ENCODE data around the gene TXNDC5. TPM values are rescaled to one million over a fixed set of nuclear protein-coding genes. Genes with fewer than 3 reads are reported as not detected.

The TXNDC5 gene
- total and polyA plus RNA-seq, 12 donors = 26.5 to 78.0 (median 38.3) TPM

- no peak overlapping the region for H3K27ac ChIP-seq
- H3K36me3 ChIP-seq = peaks cover 0 to 27% (median 18%) of the 10 kb centered on the region in 9 donors
- H3K27me3 ChIP-seq = no peaks in the 10 kb centered on the region
- DNase-seq (no peak), ATAC-seq (no peak)
- no peak overlapping the region for H3K4me3 ChIP-seq
- WGBS, 2 donors = 97 to 99% methylated on average over 4 of the region's 4 CpGs
- TF ChIP-seq CTCF (IDR thresholded peaks at IDR 0.05) = no peak
- H3K4me1 ChIP-seq = peaks cover 4 to 58% (median 30%) of the 10 kb centered on the region in 9 donors
- H3K9me3 ChIP-seq = no peaks in the 10 kb centered on the region
- intact Hi-C loops (cut with DNase I) = loop anchor here in 4 of 10 donors (10.0 kb wide), 2 partner anchors 98 to 182 kb away; partner anchors contain the start of gene BMP6 (in 3 of the 4)
Observed at GRCh38 chr6:7907159-7907558, 3.4 kb downstream of the TXNDC5 start.

GRCh38 chr6:7906741-7907140 lies 3.8 kb downstream of the TXNDC5 start:
- no peak for TF ChIP-seq CTCF (IDR thresholded peaks at IDR 0.05)
- Histone ChIP-seq H3K27ac (no peak overlapping the region), H3K36me3 (peaks cover 0 to 31% (median 22%) of the 10 kb centered on the region in 9 donors), H3K27me3 (no peaks in the 10 kb centered on the region), H3K9me3 (no peaks in the 10 kb centered on the region), H3K4me1 (peaks cover 4 to 58% (median 30%) of the 10 kb centered on the region in 9 donors), H3K4me3 (no peak overlapping the region)
- ATAC-seq (no peak), DNase-seq (no peak)
- intact Hi-C loops (cut with DNase I) = loop anchor here in 4 of 10 donors (10.0 kb wide), 2 partner anchors 98 to 182 kb away; partner anchors contain the start of gene BMP6 (in 3 of the 4)
- 89 to 91% methylated on average over 4 of the region's 4 CpGs for WGBS, 2 donors

- no peak overlapping the region for H3K27ac ChIP-seq
- H3K4me3 ChIP-seq = no peak overlapping the region
- peaks cover 4 to 52% (median 30%) of the 10 kb centered on the region in 9 donors for H3K4me1 ChIP-seq
- TF ChIP-seq CTCF (IDR thresholded peaks at IDR 0.05) = no peak
- intact Hi-C loops (cut with DNase I) = loop anchor here in 4 of 10 donors (10.0 kb wide), 2 partner anchors 99 to 181 kb away; partner anchors contain the start of gene BMP6 (in 3 of the 4)
- no peaks in the 10 kb centered on the region for H3K9me3 ChIP-seq
- ATAC-seq (no peak), DNase-seq (no peak)
- H3K27me3 ChIP-seq = no peaks in the 10 kb centered on the region
- peaks cover 0 to 45% (median 30%) of the 10 kb centered on the region in 9 donors for H3K36me3 ChIP-seq
- WGBS, 2 donors = 88 to 90% methylated on average over 2 of the region's 2 CpGs
Observed at GRCh38 chr6:7905416-7905815, 5.2 kb downstream of the TXNDC5 start.

GRCh38 chr6:7904654-7905319 lies 5.8 kb downstream of the TXNDC5 start:
- H3K27me3 ChIP-seq = no peaks in the 10 kb centered on the region
- intact Hi-C loops (cut with DNase I) = loop anchor here in 5 of 10 donors (5.0 to 10.0 kb wide), 3 partner anchors 100 to 180 kb away; partner anchors contain the start of gene BMP6 (in 3 of the 5)
- DNase-seq (no peak), ATAC-seq (peak in 7 of 8 donors; percentile 32 to 84 (median 52))
- 68 to 75% methylated on average over 5 of the region's 5 CpGs for WGBS, 2 donors
- no peak for TF ChIP-seq CTCF (IDR thresholded peaks at IDR 0.05)
- no peak overlapping the region for H3K4me3 ChIP-seq
- no peaks in the 10 kb centered on the region for H3K9me3 ChIP-seq
- peaks cover 4 to 52% (median 30%) of the 10 kb centered on the region in 9 donors for H3K4me1 ChIP-seq
- peaks cover 0 to 51% (median 32%) of the 10 kb centered on the region in 9 donors for H3K36me3 ChIP-seq
- H3K27ac ChIP-seq = no peak overlapping the region
